WTC11 (cell line): Measurements from ENCODE around the gene SMIM11. TPM values are rescaled to one million over a fixed set of nuclear protein-coding genes. Genes with fewer than 3 reads are reported as not detected.

Experiments
- ATAC-seq: fragments of 200-7000 bp; cut with Tn5 transposase; 2 replicates; pipeline ENCODE4 v1.10.0; 2021; ENCODE audit warnings: mild to moderate bottlenecking, moderate library complexity
- CTCF ChIA-PET: fragments of 300-600 bp; sonication (Branson Sonifier 250); formaldehyde crosslinking; loops from one replicate; lab custom pipeline; 2021; ENCODE audit warnings: antibody characterized with exemption; lab: Charles Lee
- POLR2A ChIA-PET: fragments of 350-600 bp; sonication (Branson Sonifier 250); formaldehyde crosslinking; loops from one replicate; lab custom pipeline; 2021; ENCODE audit warnings: antibody characterized with exemption; lab: Charles Lee
- DNase-seq: peaks from one replicate; pipeline ENCODE4 v3.0.0; 2021; ENCODE audit warnings: low spot score
- H3K27ac Mint-ChIP-seq: 2 replicates; pipeline ENCODE4 v1.8.0; 2021; ENCODE audit warnings: mixed read lengths
- H3K27me3 Mint-ChIP-seq: 2 replicates; pipeline ENCODE4 v1.8.0; 2021; ENCODE audit warnings: low read depth, mild to moderate bottlenecking, moderate library complexity, mixed read lengths
- H3K36me3 Mint-ChIP-seq: 2 replicates; pipeline ENCODE4 v1.8.0; 2021; ENCODE audit warnings: mixed read lengths
- H3K4me1 Mint-ChIP-seq: 2 replicates; pipeline ENCODE4 v1.8.0; 2022; ENCODE audit warnings: mixed read lengths
- H3K4me3 Mint-ChIP-seq: 2 replicates; pipeline ENCODE4 v1.8.0; 2021; ENCODE audit warnings: mild to moderate bottlenecking, moderate library complexity, mixed read lengths
- H3K9me3 Mint-ChIP-seq: 2 replicates; pipeline ENCODE4 v1.8.0; 2021; ENCODE audit warnings: mixed read lengths
- GABPB1 ChIP-seq: sonication (generic); formaldehyde crosslinking; IDR thresholded peaks from 2 replicates; pipeline ENCODE4 v1.8.1; 2023; ENCODE audit warnings: mild to moderate bottlenecking, missing genetic modification reagents
- GTF2I ChIP-seq: fragments of 250-450 bp; sonication (Bioruptor Pico); conservative IDR thresholded peaks from 2 replicates; pipeline ENCODE4 v1.4.0; 2021; ENCODE audit warnings: mild to moderate bottlenecking
- OVOL2 ChIP-seq: fragments of 250-450 bp; sonication (Bioruptor Pico); IDR thresholded peaks from 2 replicates; pipeline ENCODE4 v1.9.0; 2021; ENCODE audit warnings: mild to moderate bottlenecking, borderline replicate concordance
- PRRX2 ChIP-seq: fragments of 250-450 bp; sonication (Bioruptor Pico); IDR thresholded peaks from 2 replicates; pipeline ENCODE4 v1.8.0; 2021; ENCODE audit warnings: mild to moderate bottlenecking
- SMAD3 ChIP-seq: sonication (generic); formaldehyde crosslinking; IDR thresholded peaks from 2 replicates; pipeline ENCODE4 v1.8.0; 2022; ENCODE audit warnings: missing genetic modification reagents, mild to moderate bottlenecking, borderline replicate concordance
- SMAD4 ChIP-seq: sonication (generic); formaldehyde crosslinking; IDR thresholded peaks from 2 replicates; pipeline ENCODE4 v1.8.0; 2022; ENCODE audit warnings: mild to moderate bottlenecking, missing genetic modification reagents
- SOX15 ChIP-seq: fragments of 250-450 bp; sonication (Bioruptor Pico); IDR thresholded peaks from 2 replicates; pipeline ENCODE4 v1.9.0; 2021; ENCODE audit warnings: mild to moderate bottlenecking
- ZNF121 ChIP-seq: sonication (generic); formaldehyde crosslinking; IDR thresholded peaks from 2 replicates; pipeline ENCODE4 v1.8.0; 2023; ENCODE audit warnings: missing genetic modification reagents
- ZNF423 ChIP-seq: fragments of 250-450 bp; sonication (Bioruptor Pico); IDR thresholded peaks from 2 replicates; pipeline ENCODE4 v2.1.2; 2022; ENCODE audit warnings: mild to moderate bottlenecking, moderate library complexity
- total RNA-seq: library from RNA; stranded (reverse); gene quantifications from 3 replicates; pipeline ENCODE4 v1.2.3, GENCODE V29; 2021
- TF ChIP-seq, protein P1 (sequence below): sonication (generic); formaldehyde crosslinking; conservative IDR thresholded peaks from 2 replicates; pipeline ENCODE4 v1.8.1; 2023; ENCODE audit warnings: mild to moderate bottlenecking, low read depth, missing genetic modification reagents, moderate library complexity
- TF ChIP-seq, protein P2 (sequence below): sonication (generic); formaldehyde crosslinking; IDR thresholded peaks from 2 replicates; pipeline ENCODE4 v1.8.1; 2022; ENCODE audit warnings: mild to moderate bottlenecking, missing genetic modification reagents, moderate library complexity, borderline replicate concordance
- TF ChIP-seq, protein P3 (sequence below): sonication (generic); formaldehyde crosslinking; IDR thresholded peaks from 2 replicates; pipeline ENCODE4 v1.8.0; 2022; ENCODE audit warnings: mild to moderate bottlenecking, missing genetic modification reagents
- TF ChIP-seq, protein P4 (sequence below): fragments of 250-450 bp; sonication (Bioruptor Pico); IDR thresholded peaks from 2 replicates; pipeline ENCODE4 v1.8.0; 2021; ENCODE audit warnings: mild to moderate bottlenecking
- TF ChIP-seq, protein P5 (sequence below): fragments of 200-600 bp; IDR thresholded peaks from 2 replicates; pipeline ENCODE4 v1.8.0; 2022; ENCODE audit warnings: antibody characterized with exemption
- TF ChIP-seq, protein P6 (sequence below): sonication (generic); formaldehyde crosslinking; IDR thresholded peaks from 2 replicates; pipeline ENCODE4 v1.8.0; 2022; ENCODE audit warnings: missing genetic modification reagents
- TF ChIP-seq, protein P7 (sequence below): sonication (generic); formaldehyde crosslinking; IDR thresholded peaks from 2 replicates; pipeline ENCODE4 v1.8.1; 2023; ENCODE audit warnings: mild to moderate bottlenecking, missing genetic modification reagents, moderate library complexity
- TF ChIP-seq, protein P8 (sequence below): sonication (generic); formaldehyde crosslinking; conservative IDR thresholded peaks from 2 replicates; pipeline ENCODE4 v1.8.1; 2022; ENCODE audit warnings: mild to moderate bottlenecking, missing genetic modification reagents
- TF ChIP-seq, protein P9 (sequence below): sonication (generic); formaldehyde crosslinking; IDR thresholded peaks from 2 replicates; pipeline ENCODE4 v1.8.0; 2022; ENCODE audit warnings: mild to moderate bottlenecking, missing genetic modification reagents

SMIM11 gene
- total RNA-seq, 1 experiment from 2014 or later: 1.4 TPM

DNA sequence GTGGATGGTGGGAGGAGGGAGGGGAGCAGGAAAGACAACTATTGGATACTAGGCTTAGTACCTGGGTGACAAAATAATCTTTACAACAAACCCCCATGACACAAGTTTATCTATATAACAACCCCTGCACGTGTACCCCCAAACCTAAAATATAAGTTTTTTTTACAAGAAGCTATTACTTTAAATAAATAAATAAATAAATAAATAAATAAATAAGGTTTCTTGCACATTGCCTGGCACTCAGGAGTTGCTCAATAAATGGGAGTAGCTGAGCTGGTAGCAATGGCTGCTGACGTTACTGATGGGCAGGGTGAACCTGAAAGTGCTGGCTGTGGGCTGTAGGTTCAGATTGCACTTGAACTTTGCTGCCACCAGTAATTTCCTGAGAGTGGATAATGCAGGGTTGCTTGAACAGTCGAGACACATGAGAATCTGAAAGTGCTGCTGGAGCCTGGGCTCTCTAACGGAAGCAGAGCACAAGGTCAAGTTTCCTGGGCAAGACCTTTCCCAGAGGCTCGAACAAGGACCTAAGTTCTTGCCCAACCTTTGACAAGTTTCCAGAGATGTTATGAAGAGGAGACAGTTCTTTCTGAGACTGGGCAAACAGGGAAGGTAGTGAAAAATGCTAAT lies 26.3 kb upstream of the SMIM11 start (continued):
- TF ChIP-seq, protein P1, sequence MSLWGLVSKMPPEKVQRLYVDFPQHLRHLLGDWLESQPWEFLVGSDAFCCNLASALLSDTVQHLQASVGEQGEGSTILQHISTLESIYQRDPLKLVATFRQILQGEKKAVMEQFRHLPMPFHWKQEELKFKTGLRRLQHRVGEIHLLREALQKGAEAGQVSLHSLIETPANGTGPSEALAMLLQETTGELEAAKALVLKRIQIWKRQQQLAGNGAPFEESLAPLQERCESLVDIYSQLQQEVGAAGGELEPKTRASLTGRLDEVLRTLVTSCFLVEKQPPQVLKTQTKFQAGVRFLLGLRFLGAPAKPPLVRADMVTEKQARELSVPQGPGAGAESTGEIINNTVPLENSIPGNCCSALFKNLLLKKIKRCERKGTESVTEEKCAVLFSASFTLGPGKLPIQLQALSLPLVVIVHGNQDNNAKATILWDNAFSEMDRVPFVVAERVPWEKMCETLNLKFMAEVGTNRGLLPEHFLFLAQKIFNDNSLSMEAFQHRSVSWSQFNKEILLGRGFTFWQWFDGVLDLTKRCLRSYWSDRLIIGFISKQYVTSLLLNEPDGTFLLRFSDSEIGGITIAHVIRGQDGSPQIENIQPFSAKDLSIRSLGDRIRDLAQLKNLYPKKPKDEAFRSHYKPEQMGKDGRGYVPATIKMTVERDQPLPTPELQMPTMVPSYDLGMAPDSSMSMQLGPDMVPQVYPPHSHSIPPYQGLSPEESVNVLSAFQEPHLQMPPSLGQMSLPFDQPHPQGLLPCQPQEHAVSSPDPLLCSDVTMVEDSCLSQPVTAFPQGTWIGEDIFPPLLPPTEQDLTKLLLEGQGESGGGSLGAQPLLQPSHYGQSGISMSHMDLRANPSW: no peak
- TF ChIP-seq ZNF121 (CRISPR knock-in tag): no peak
- TF ChIP-seq, protein P2, sequence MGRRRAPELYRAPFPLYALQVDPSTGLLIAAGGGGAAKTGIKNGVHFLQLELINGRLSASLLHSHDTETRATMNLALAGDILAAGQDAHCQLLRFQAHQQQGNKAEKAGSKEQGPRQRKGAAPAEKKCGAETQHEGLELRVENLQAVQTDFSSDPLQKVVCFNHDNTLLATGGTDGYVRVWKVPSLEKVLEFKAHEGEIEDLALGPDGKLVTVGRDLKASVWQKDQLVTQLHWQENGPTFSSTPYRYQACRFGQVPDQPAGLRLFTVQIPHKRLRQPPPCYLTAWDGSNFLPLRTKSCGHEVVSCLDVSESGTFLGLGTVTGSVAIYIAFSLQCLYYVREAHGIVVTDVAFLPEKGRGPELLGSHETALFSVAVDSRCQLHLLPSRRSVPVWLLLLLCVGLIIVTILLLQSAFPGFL: no peak
- no peak for TF ChIP-seq GTF2I (CRISPR knock-in tag)
- TF ChIP-seq, protein P3, sequence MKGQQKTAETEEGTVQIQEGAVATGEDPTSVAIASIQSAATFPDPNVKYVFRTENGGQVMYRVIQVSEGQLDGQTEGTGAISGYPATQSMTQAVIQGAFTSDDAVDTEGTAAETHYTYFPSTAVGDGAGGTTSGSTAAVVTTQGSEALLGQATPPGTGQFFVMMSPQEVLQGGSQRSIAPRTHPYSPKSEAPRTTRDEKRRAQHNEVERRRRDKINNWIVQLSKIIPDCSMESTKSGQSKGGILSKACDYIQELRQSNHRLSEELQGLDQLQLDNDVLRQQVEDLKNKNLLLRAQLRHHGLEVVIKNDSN: no peak
- TF ChIP-seq, protein P4, sequence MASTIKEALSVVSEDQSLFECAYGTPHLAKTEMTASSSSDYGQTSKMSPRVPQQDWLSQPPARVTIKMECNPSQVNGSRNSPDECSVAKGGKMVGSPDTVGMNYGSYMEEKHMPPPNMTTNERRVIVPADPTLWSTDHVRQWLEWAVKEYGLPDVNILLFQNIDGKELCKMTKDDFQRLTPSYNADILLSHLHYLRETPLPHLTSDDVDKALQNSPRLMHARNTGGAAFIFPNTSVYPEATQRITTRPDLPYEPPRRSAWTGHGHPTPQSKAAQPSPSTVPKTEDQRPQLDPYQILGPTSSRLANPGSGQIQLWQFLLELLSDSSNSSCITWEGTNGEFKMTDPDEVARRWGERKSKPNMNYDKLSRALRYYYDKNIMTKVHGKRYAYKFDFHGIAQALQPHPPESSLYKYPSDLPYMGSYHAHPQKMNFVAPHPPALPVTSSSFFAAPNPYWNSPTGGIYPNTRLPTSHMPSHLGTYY (CRISPR knock-in tag): no peak
- no peak for TF ChIP-seq SMAD3 (CRISPR knock-in tag)

DNA sequence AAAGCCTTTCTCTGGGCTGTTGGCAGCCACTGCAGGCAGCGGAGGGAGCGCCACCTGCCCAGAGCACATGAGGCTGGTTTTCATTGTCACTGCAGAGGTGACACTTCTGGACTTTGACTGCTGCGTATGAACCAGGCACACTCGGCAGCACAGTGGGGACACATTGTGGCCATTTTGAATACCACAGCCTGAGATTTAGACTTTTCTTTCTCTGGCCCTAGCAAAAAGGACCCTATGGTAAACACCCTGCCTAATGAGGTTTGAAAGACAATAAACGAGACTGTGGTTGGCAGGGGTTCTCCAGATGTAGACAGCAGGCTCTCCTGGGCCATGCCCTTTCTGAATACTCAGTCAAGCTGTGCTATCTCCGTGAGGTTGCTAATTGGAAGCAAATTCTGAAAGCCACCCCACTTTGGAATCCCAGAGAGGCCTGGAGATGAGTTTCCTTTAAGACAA lies 23.5 kb upstream of the SMIM11 start:
- peaks cover 7% of the 10 kb centered on the region; the same call in 1 of the 2 replicates for H3K4me1 Mint-ChIP-seq
- ChIA-PET POLR2A (no interaction called here), CTCF (no interaction called here)
- no peak overlapping the region for H3K27ac Mint-ChIP-seq
- DNase-seq: no peak
- H3K36me3 Mint-ChIP-seq: 0 out of 2 replicates have a peak, but pooled peaks cover 3% of the 10 kb centered on the region
- peak; percentile 87 for ATAC-seq
- TF ChIP-seq, protein P5, sequence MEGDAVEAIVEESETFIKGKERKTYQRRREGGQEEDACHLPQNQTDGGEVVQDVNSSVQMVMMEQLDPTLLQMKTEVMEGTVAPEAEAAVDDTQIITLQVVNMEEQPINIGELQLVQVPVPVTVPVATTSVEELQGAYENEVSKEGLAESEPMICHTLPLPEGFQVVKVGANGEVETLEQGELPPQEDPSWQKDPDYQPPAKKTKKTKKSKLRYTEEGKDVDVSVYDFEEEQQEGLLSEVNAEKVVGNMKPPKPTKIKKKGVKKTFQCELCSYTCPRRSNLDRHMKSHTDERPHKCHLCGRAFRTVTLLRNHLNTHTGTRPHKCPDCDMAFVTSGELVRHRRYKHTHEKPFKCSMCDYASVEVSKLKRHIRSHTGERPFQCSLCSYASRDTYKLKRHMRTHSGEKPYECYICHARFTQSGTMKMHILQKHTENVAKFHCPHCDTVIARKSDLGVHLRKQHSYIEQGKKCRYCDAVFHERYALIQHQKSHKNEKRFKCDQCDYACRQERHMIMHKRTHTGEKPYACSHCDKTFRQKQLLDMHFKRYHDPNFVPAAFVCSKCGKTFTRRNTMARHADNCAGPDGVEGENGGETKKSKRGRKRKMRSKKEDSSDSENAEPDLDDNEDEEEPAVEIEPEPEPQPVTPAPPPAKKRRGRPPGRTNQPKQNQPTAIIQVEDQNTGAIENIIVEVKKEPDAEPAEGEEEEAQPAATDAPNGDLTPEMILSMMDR: peak; percentile 27; the same call in 1 of the 2 replicates
- TF ChIP-seq SMAD4 (CRISPR knock-in tag): no peak
- TF ChIP-seq ZNF423 (CRISPR knock-in tag): peak; percentile 29; the same call in 1 of the 2 replicates
- peaks cover 8% of the 10 kb centered on the region; the same call in 1 of the 2 replicates for H3K9me3 Mint-ChIP-seq
- H3K4me3 Mint-ChIP-seq: no peak overlapping the region
- peaks cover 6% of the 10 kb centered on the region for H3K27me3 Mint-ChIP-seq

DNA sequence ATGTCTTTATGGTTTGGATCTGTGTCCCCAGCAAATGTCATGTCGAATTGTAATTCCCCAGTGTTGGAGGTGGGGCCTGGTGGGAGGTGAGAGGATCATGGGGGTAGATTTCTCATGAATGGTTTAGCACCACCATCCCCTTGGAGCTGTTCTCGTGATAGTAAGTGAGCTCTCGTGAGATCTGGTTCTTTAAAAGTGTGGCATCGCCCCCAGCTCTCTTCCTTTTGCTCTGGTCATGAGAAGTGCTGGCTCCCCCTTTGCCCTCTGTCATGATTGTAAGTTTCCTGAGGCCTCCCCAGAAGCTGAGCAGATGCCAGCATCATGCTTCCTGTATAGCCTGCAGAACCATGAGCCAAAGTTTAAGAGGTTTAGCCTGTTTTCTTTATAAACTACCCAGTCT lies 22.8 kb upstream of the SMIM11 start:
- Mint-ChIP-seq H3K36me3 (0 out of 2 replicates have a peak, but pooled peaks cover 3% of the 10 kb centered on the region), H3K27me3 (peaks cover 6% of the 10 kb centered on the region), H3K4me3 (no peak overlapping the region), H3K27ac (no peak overlapping the region), H3K4me1 (peaks cover 7% of the 10 kb centered on the region; the same call in 1 of the 2 replicates), H3K9me3 (peaks cover 13% of the 10 kb centered on the region)
- ATAC-seq: no peak
- CTCF ChIA-PET: no interaction called here
- POLR2A ChIA-PET: no interaction called here
- no peak for DNase-seq
- TF ChIP-seq, protein P6, sequence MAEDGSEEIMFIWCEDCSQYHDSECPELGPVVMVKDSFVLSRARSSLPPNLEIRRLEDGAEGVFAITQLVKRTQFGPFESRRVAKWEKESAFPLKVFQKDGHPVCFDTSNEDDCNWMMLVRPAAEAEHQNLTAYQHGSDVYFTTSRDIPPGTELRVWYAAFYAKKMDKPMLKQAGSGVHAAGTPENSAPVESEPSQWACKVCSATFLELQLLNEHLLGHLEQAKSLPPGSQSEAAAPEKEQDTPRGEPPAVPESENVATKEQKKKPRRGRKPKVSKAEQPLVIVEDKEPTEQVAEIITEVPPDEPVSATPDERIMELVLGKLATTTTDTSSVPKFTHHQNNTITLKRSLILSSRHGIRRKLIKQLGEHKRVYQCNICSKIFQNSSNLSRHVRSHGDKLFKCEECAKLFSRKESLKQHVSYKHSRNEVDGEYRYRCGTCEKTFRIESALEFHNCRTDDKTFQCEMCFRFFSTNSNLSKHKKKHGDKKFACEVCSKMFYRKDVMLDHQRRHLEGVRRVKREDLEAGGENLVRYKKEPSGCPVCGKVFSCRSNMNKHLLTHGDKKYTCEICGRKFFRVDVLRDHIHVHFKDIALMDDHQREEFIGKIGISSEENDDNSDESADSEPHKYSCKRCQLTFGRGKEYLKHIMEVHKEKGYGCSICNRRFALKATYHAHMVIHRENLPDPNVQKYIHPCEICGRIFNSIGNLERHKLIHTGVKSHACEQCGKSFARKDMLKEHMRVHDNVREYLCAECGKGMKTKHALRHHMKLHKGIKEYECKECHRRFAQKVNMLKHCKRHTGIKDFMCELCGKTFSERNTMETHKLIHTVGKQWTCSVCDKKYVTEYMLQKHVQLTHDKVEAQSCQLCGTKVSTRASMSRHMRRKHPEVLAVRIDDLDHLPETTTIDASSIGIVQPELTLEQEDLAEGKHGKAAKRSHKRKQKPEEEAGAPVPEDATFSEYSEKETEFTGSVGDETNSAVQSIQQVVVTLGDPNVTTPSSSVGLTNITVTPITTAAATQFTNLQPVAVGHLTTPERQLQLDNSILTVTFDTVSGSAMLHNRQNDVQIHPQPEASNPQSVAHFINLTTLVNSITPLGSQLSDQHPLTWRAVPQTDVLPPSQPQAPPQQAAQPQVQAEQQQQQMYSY: no peak
- TF ChIP-seq OVOL2 (CRISPR knock-in tag) (no peak), GABPB1 (CRISPR knock-in tag) (no peak), PRRX2 (no peak), SOX15 (CRISPR knock-in tag) (no peak)
- TF ChIP-seq, protein P7, sequence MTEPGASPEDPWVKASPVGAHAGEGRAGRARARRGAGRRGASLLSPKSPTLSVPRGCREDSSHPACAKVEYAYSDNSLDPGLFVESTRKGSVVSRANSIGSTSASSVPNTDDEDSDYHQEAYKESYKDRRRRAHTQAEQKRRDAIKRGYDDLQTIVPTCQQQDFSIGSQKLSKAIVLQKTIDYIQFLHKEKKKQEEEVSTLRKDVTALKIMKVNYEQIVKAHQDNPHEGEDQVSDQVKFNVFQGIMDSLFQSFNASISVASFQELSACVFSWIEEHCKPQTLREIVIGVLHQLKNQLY: no peak
- TF ChIP-seq, protein P8, sequence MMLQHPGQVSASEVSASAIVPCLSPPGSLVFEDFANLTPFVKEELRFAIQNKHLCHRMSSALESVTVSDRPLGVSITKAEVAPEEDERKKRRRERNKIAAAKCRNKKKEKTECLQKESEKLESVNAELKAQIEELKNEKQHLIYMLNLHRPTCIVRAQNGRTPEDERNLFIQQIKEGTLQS (CRISPR knock-in tag): no peak
- TF ChIP-seq, protein P9, sequence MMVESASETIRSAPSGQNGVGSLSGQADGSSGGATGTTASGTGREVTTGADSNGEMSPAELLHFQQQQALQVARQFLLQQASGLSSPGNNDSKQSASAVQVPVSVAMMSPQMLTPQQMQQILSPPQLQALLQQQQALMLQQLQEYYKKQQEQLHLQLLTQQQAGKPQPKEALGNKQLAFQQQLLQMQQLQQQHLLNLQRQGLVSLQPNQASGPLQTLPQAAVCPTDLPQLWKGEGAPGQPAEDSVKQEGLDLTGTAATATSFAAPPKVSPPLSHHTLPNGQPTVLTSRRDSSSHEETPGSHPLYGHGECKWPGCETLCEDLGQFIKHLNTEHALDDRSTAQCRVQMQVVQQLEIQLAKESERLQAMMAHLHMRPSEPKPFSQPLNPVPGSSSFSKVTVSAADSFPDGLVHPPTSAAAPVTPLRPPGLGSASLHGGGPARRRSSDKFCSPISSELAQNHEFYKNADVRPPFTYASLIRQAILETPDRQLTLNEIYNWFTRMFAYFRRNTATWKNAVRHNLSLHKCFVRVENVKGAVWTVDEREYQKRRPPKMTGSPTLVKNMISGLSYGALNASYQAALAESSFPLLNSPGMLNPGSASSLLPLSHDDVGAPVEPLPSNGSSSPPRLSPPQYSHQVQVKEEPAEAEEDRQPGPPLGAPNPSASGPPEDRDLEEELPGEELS (CRISPR knock-in tag): no peak
